ENCODE results near the gene ACTR2. TPM values are rescaled to one million over a fixed set of nuclear protein-coding genes. Genes with fewer than 3 reads are reported as not detected.

ACTR2 gene
- total RNA-seq, 4 donors from 2014 or later: 38.7 to 157 (median 118) TPM

DNA sequence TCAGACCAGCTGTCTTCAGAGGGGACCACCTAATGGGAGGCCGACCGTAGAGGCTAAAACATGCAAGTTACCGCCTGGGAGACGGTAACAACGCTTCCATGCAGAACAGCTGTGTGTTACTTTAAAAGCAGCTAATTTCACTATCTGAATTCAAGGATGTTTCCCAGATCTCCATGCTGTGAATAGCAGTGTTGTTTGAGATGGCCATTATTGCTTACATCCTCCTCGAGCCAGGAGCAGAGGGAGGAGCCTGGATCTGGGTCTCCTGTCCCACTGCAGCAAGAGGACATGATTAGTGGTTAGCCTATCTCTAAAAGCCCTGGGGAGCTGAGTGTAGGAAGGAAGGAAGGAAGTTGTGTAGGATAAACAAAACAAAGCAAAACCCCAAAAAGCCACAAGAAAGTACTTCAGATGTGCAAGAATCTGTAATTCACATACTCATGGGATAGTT is 50.9 kb downstream of the ACTR2 start:
- intact Hi-C loops (cut with DNase I; ENCODE audit: low total_unique reads): no loop called here
- no peak for TF ChIP-seq POLR2A (IDR thresholded peaks at IDR 0.05)
- TF ChIP-seq, protein P1, sequence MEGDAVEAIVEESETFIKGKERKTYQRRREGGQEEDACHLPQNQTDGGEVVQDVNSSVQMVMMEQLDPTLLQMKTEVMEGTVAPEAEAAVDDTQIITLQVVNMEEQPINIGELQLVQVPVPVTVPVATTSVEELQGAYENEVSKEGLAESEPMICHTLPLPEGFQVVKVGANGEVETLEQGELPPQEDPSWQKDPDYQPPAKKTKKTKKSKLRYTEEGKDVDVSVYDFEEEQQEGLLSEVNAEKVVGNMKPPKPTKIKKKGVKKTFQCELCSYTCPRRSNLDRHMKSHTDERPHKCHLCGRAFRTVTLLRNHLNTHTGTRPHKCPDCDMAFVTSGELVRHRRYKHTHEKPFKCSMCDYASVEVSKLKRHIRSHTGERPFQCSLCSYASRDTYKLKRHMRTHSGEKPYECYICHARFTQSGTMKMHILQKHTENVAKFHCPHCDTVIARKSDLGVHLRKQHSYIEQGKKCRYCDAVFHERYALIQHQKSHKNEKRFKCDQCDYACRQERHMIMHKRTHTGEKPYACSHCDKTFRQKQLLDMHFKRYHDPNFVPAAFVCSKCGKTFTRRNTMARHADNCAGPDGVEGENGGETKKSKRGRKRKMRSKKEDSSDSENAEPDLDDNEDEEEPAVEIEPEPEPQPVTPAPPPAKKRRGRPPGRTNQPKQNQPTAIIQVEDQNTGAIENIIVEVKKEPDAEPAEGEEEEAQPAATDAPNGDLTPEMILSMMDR (IDR thresholded peaks at IDR 0.05): no peak
- H3K27ac ChIP-seq: no peak overlapping the region

GRCh38 chr2:65279756-65280155 is 52.1 kb downstream of the ACTR2 start:
- TF ChIP-seq POLR2A (IDR thresholded peaks at IDR 0.05): no peak
- TF ChIP-seq, protein P1 (IDR thresholded peaks at IDR 0.05): no peak
- no peaks in the 10 kb centered on the region for H3K4me1 ChIP-seq
- no peak for DNase-seq
- intact Hi-C loops (cut with DNase I; ENCODE audit: low total_unique reads): no loop called here
- no peaks in the 10 kb centered on the region for H3K27me3 ChIP-seq
- no peak overlapping the region for H3K27ac ChIP-seq
- H3K36me3 ChIP-seq: no peaks in the 10 kb centered on the region
- no peak overlapping the region for H3K4me3 ChIP-seq
- no peaks in the 10 kb centered on the region for H3K9me3 ChIP-seq

More for the DNA sequence above, 50.9 kb downstream of the ACTR2 start:
- no peaks in the 10 kb centered on the region for H3K4me1 ChIP-seq
- H3K9me3 ChIP-seq: no peaks in the 10 kb centered on the region
- no peak overlapping the region for H3K4me3 ChIP-seq
- H3K36me3 ChIP-seq: no peaks in the 10 kb centered on the region
- no peaks in the 10 kb centered on the region for H3K27me3 ChIP-seq
- DNase-seq: no peak

DNA sequence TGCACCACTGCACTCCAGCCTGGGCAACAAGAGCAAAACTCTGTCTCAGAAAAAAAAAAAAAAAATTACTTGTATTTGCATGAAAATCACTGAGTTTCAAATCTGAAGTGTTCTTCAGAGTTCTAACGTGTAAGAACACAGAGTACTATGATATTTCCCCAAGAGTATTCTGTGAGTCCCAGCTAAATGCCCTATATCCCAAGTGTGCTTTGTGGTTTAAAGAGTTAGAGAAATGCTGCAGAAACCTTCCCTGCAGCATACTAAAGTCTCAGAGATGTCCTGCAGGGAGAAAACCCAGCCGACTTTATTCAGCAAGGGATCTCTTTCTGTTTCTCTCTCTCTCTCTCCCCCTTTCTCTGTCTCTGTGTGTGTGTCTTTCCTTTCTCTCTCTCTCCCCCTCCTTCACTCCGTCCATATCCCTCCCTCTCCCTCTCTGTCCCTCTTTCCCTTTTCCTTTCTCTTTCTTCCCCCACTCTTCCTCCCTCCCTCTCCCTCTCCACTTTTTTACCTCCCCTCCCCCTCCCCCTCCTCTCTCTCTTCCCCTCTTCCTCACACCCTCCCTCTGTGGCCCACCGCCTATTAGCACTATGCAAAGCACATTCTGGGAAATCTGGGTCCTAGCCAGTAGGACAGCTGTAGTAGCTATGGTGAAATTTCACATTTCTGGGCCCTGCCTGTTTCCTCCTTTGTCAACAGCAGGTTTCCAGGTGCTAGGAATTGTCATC is 54.2 kb downstream of the ACTR2 start:
- intact Hi-C loops (cut with DNase I; ENCODE audit: low total_unique reads): no loop called here
- Histone ChIP-seq H3K27me3 (no peaks in the 10 kb centered on the region), H3K36me3 (no peaks in the 10 kb centered on the region), H3K4me3 (no peak overlapping the region), H3K27ac (no peak overlapping the region), H3K4me1 (no peaks in the 10 kb centered on the region), H3K9me3 (no peaks in the 10 kb centered on the region)
- DNase-seq: peak; percentile 36 to 58
- no peak for TF ChIP-seq POLR2A (IDR thresholded peaks at IDR 0.05)
- TF ChIP-seq, protein P1 (IDR thresholded peaks at IDR 0.05): no peak

GRCh38 chr2:65282477-65283053 is 54.9 kb downstream of the ACTR2 start:
- no peak for TF ChIP-seq POLR2A (IDR thresholded peaks at IDR 0.05)
- TF ChIP-seq, protein P1 (IDR thresholded peaks at IDR 0.05): no peak
- intact Hi-C loops (cut with DNase I; ENCODE audit: low total_unique reads): no loop called here
- H3K27me3 ChIP-seq: no peaks in the 10 kb centered on the region
- no peaks in the 10 kb centered on the region for H3K4me1 ChIP-seq
- H3K27ac ChIP-seq: no peak overlapping the region
- DNase-seq: no peak
- no peak overlapping the region for H3K4me3 ChIP-seq
- no peaks in the 10 kb centered on the region for H3K36me3 ChIP-seq
- H3K9me3 ChIP-seq: no peaks in the 10 kb centered on the region

DNA sequence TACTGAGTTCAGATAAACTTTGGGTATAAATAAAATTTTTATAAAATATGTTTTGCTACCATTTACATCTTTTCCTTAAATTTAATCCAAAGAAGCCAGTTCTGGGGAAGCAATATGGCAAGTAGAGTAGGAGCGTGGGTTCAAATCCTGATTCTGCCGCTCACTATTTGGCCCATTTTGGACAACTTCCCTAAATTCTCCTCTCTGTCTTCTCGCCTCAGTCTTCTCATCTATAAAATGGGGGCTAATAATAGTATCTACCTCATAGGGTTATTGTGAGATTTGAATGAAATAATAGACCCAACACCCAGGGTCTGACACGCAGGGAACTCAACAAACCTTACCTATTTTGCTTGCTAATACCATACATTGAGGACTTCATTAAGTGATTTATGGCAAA is 59.7 kb downstream of the ACTR2 start:
- H3K36me3 ChIP-seq: no peaks in the 10 kb centered on the region
- no peak overlapping the region for H3K4me3 ChIP-seq
- H3K4me1 ChIP-seq: no peaks in the 10 kb centered on the region
- H3K9me3 ChIP-seq: no peaks in the 10 kb centered on the region
- TF ChIP-seq, protein P1 (IDR thresholded peaks at IDR 0.05): no peak
- TF ChIP-seq POLR2A (IDR thresholded peaks at IDR 0.05): no peak
- no peaks in the 10 kb centered on the region for H3K27me3 ChIP-seq
- H3K27ac ChIP-seq: no peak overlapping the region
- intact Hi-C loops (cut with DNase I; ENCODE audit: low total_unique reads): no loop called here
- no peak for DNase-seq
